K562 (cell line): ENCODE measurements around the gene SLMAP. TPM values are rescaled to one million over a fixed set of nuclear protein-coding genes. Genes with fewer than 3 reads are reported as not detected.
A peak's percentile ranks its signal among the peaks of the same experiment; 100 is the strongest.

Source experiments
- ARNT ChIP-seq, 2 experiments: fragments of 450-650 bp; IDR thresholded peaks; 2 replicates each; pipeline ENCODE4 v1.6.1; 2016; ENCODE audit warnings: mild to moderate bottlenecking in 1 of 2
- ATF3 ChIP-seq, 2 experiments: fragments of 450-650 bp in 1 of 2; sonication (generic) in 1 of 2; formaldehyde crosslinking in 1 of 2; IDR thresholded peaks in 1 of 2; conservative IDR thresholded peaks in 1 of 2; 2 replicates each; pipeline versions ENCODE4 v1.6.1 to v1.8.1; 2016 to 2023; ENCODE audit warnings: mild to moderate bottlenecking in 2 of 2, moderate library complexity in 2 of 2, inconsistent platforms in 1 of 2, missing genetic modification reagents in 1 of 2
- C11orf30 ChIP-seq: fragments of 450-650 bp; IDR thresholded peaks from 2 replicates; pipeline ENCODE4 v1.6.1; 2016; ENCODE audit warnings: low read depth, mild to moderate bottlenecking
- CSDE1 ChIP-seq, 2 experiments: fragments of 450-650 bp; IDR thresholded peaks; 2 replicates each; pipeline ENCODE4 v1.6.1; 2016; ENCODE audit warnings: mild to moderate bottlenecking in 1 of 2
- ELK1 ChIP-seq: sonication (generic); formaldehyde crosslinking; IDR thresholded peaks from 2 replicates; pipeline ENCODE4 v1.8.1; 2022; ENCODE audit warnings: missing genetic modification reagents
- ETV1 ChIP-seq: fragments of 450-650 bp; conservative IDR thresholded peaks from 2 replicates; pipeline ENCODE4 v1.6.1; 2016; ENCODE audit warnings: missing genetic modification characterization, control low read depth, low read depth, missing compliant biosample characterization
- EZH2 ChIP-seq: IDR thresholded peaks from 2 replicates; pipeline ENCODE4 v1.6.1; 2012; ENCODE audit warnings: low read depth, mild to moderate bottlenecking, inconsistent platforms, low read length, borderline replicate concordance
- GABPB1 ChIP-seq: sonication (generic); formaldehyde crosslinking; IDR thresholded peaks from 2 replicates; pipeline ENCODE4 v1.8.0; 2022; ENCODE audit warnings: mild to moderate bottlenecking, missing genetic modification reagents
- HDAC8 ChIP-seq: fragments of 450-650 bp; IDR thresholded peaks from 2 replicates; pipeline ENCODE4 v1.6.1; 2016; ENCODE audit warnings: mild to moderate bottlenecking, missing genetic modification characterization, moderate library complexity, missing compliant biosample characterization
- HMGN3 ChIP-seq: IDR thresholded peaks from 2 replicates; pipeline ENCODE4 v1.6.1; 2011; ENCODE audit warnings: borderline replicate concordance, low read depth, mild to moderate bottlenecking, mixed read lengths, low read length; ENCODE audit not compliant: insufficient read length; ENCODE audit errors: extremely low read depth
- HOMEZ ChIP-seq: fragments of 250-450 bp; sonication (Bioruptor Pico); IDR thresholded peaks from 2 replicates; pipeline ENCODE4 v1.4.0; 2020; ENCODE audit warnings: mild to moderate bottlenecking, moderate library complexity
- MXI1 ChIP-seq: IDR thresholded peaks from 2 replicates; pipeline ENCODE4 v1.6.1; 2011; ENCODE audit warnings: low read depth, mild to moderate bottlenecking, improper control_type of control experiment, low read length
- NFE2 ChIP-seq: IDR thresholded peaks from 2 replicates; pipeline ENCODE4 v1.6.1; 2014; ENCODE audit warnings: antibody characterized with exemption, low read depth
- NFIC ChIP-seq: fragments of 450-650 bp; IDR thresholded peaks from 2 replicates; pipeline ENCODE4 v1.6.1; 2017; ENCODE audit warnings: mild to moderate bottlenecking, inconsistent platforms
- NFYB ChIP-seq: IDR thresholded peaks from 2 replicates; pipeline ENCODE4 v1.6.1; 2011; ENCODE audit warnings: mild to moderate bottlenecking, moderate library complexity; ENCODE audit not compliant: insufficient read length; ENCODE audit errors: extremely low read depth
- NKRF ChIP-seq: fragments of 450-650 bp; IDR thresholded peaks from 2 replicates; pipeline ENCODE4 v1.6.1; 2016; ENCODE audit warnings: borderline replicate concordance
- NUFIP1 ChIP-seq: fragments of 450-650 bp; IDR thresholded peaks from 2 replicates; pipeline ENCODE4 v1.6.1; 2018; ENCODE audit not compliant: partially characterized antibody
- POLR2A ChIP-seq: fragments of 450-650 bp; conservative IDR thresholded peaks from 2 replicates; pipeline ENCODE4 v1.6.1; 2016
- PYGO2 ChIP-seq: fragments of 450-650 bp; IDR thresholded peaks from 2 replicates; pipeline ENCODE4 v1.6.1; 2016; ENCODE audit warnings: mild to moderate bottlenecking, missing genetic modification characterization, moderate library complexity, missing compliant biosample characterization
- RFX5 ChIP-seq: IDR thresholded peaks from 2 replicates; pipeline ENCODE4 v1.6.1; 2011; ENCODE audit warnings: low read depth, mild to moderate bottlenecking, improper control_type of control experiment, low read length
- SMARCB1 ChIP-seq: IDR thresholded peaks from 2 replicates; pipeline ENCODE4 v1.6.1; 2011; ENCODE audit warnings: improper control_type of control experiment, low read depth; ENCODE audit not compliant: insufficient read length
- USF2 ChIP-seq: sonication (generic); formaldehyde crosslinking; IDR thresholded peaks from 2 replicates; pipeline ENCODE4 v1.5.0; 2020; ENCODE audit warnings: missing genetic modification reagents
- ZBTB7A ChIP-seq: IDR thresholded peaks from 2 replicates; pipeline ENCODE4 v1.6.1; 2011; ENCODE audit warnings: low read depth, mild to moderate bottlenecking, low read length, moderate library complexity, borderline replicate concordance; ENCODE audit not compliant: control insufficient read depth
- ZNF212 ChIP-seq: fragments of 450-650 bp; formaldehyde crosslinking; IDR thresholded peaks from 2 replicates; pipeline ENCODE4 v1.4.0; 2020; ENCODE audit warnings: mild to moderate bottlenecking
- polyA plus RNA-seq, 8 experiments: library from polyadenylated mRNA; depleted of rRNA in 4 of 8; stranded (reverse) in 5 of 8; unstranded in 3 of 8; fragments of >200 nt; fragmentation: Nextera tagmentation in 2 of 8; fragmentation: Illumina TruSeq in 1 of 8; extraction: Ambion mirVana in 2 of 8; extraction: Trizol in 1 of 8; gene quantifications; 2 replicates each; pipeline versions ENCODE4 v1.2.1 to v1.2.3, GENCODE V29; 2011 to 2014; ENCODE audit warnings: inconsistent platforms in 1 of 8, missing spikeins in 1 of 8
- total RNA-seq, 7 experiments: library from RNA; depleted of rRNA in 6 of 7; stranded (reverse); fragments of >200 nt in 6 of 7; fragmentation: Illumina TruSeq in 2 of 7; extraction: Trizol in 2 of 7; gene quantifications; 2 replicates each; pipeline versions ENCODE4 v1.2.1 to v1.2.3, GENCODE V29; 2011 to 2021; ENCODE audit warnings: low replicate concordance in 1 of 7

SLMAP gene
- total and polyA plus RNA-seq, 9 of the 15 experiments (the other 6 are each of a cell fraction or from before 2014, with no cell fraction given), result 12.1 to 50.7 (median 28.3) TPM

GRCh38 chr3:57935539-57935938 is 179.4 kb downstream of the SLMAP start (continued):
- TF ChIP-seq ETV1 (tag), result 0 out of 2 replicates have a peak, but pooled peaks have one; percentile 29
- no peak for TF ChIP-seq GABPB1 (CRISPR knock-in tag)
- no peak for TF ChIP-seq EZH2
- no peak for TF ChIP-seq ZNF212
- no peak for TF ChIP-seq RFX5
- no peak for TF ChIP-seq POLR2A
- TF ChIP-seq USF2 (CRISPR knock-in tag), result peak; percentile 62
- TF ChIP-seq HMGN3, result no peak
- TF ChIP-seq NFE2, result peak; percentile 11; the same call in 1 of the 2 replicates
- TF ChIP-seq PYGO2 (tag), result no peak
- TF ChIP-seq CSDE1 (IDR thresholded peaks at IDR 0.05), result no peak
- no peak for TF ChIP-seq MXI1
- no peak for TF ChIP-seq ATF3 (IDR thresholded peaks at IDR 0.05)
- no peak for TF ChIP-seq ATF3 (CRISPR knock-in tag; conservative IDR thresholded peaks at IDR 0.05)
- no peak for TF ChIP-seq SMARCB1
- no peak for TF ChIP-seq NFYB
- no peak for TF ChIP-seq ELK1 (CRISPR knock-in tag)
- TF ChIP-seq C11orf30, result no peak
- no peak for TF ChIP-seq HOMEZ (CRISPR knock-in tag)
- no peak for TF ChIP-seq NKRF
- TF ChIP-seq NFIC, result peak; percentile 82
- TF ChIP-seq NUFIP1, result no peak
- no peak for TF ChIP-seq ZBTB7A
- TF ChIP-seq HDAC8 (tag), result no peak
- TF ChIP-seq ARNT (IDR thresholded peaks at IDR 0.05), result no peak
